Activated CD8-positive, alpha-beta T cell treated with anti-CD3 and anti-CD28 coated beads for 36 hours (primary cell): ENCODE measurements around the gene MRGPRG. TPM values are rescaled to one million over a fixed set of nuclear protein-coding genes. Genes with fewer than 3 reads are reported as not detected.

Source experiments
- ATAC-seq: fragments of 200-7000 bp; cut with Tn5 transposase; one replicate; pipeline ENCODE4 v1.10.0; 2021; ENCODE audit warnings: mild to moderate bottlenecking, moderate library complexity
- CTCF ChIA-PET: fragments of 350-600 bp; sonication (Branson Sonifier 250); formaldehyde crosslinking; loops from one replicate; lab custom pipeline; 2021; ENCODE audit warnings: antibody characterized with exemption; lab: Charles Lee
- POLR2A ChIA-PET: fragments of 350-600 bp; sonication (Branson Sonifier 250); formaldehyde crosslinking; loops from one replicate; lab custom pipeline; 2021; ENCODE audit warnings: antibody characterized with exemption; lab: Charles Lee
- DNase-seq: peaks from one replicate; pipeline ENCODE4 v3.0.0-alpha.2; 2020
- H3K27ac Mint-ChIP-seq: one replicate; pipeline ENCODE4 v1.8.0; 2021; ENCODE audit warnings: mild to moderate bottlenecking, mixed read lengths
- H3K27me3 Mint-ChIP-seq: one replicate; pipeline ENCODE4 v1.8.0; 2021; ENCODE audit warnings: mixed read lengths
- H3K36me3 Mint-ChIP-seq: one replicate; pipeline ENCODE4 v1.8.0; 2021; ENCODE audit warnings: low read depth, mixed read lengths
- H3K4me1 Mint-ChIP-seq: one replicate; pipeline ENCODE4 v1.8.0; 2021; ENCODE audit warnings: low read depth, mixed read lengths
- H3K4me3 Mint-ChIP-seq: one replicate; pipeline ENCODE4 v1.8.0; 2021; ENCODE audit warnings: mild to moderate bottlenecking, moderate library complexity, mixed read lengths
- H3K9me3 Mint-ChIP-seq: one replicate; pipeline ENCODE4 v1.8.0; 2021; ENCODE audit warnings: mixed read lengths
- intact Hi-C: fragments of 100-400 bp; cut with micrococcal nuclease; formaldehyde crosslinking; loops from one replicate; pipeline ENCODE4 v1.10.0; 2022
- total RNA-seq, 2 experiments: library from RNA; stranded (reverse); gene quantifications; one replicate each; pipeline ENCODE4 v1.2.3, GENCODE V29; 2021
- TF ChIP-seq, protein P1 (sequence below): fragments of 200-600 bp; IDR thresholded peaks from one replicate; pipeline ENCODE4 v1.8.0; 2022; ENCODE audit warnings: antibody characterized with exemption, mild to moderate bottlenecking

Gene MRGPRG
- total RNA-seq, 2 experiments from 2014 or later = not detected

DNA sequence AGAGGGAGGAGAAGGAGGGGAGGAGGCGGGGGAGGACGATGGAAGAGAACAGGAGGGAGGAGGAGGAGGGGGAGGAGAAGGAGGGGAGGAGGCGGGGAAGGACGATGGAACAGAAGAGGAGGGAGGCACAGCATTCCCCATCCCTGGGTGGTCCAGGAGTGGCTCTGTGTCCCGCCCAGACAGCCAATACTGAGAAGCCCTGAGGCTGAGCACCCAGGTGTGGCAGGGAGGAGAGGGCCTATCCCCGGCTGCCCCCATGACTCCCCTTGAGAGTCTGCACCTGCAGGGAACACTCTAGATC lies 12.9 kb upstream of the MRGPRG start:
- CTCF ChIA-PET = no interaction called here
- no peaks in the 10 kb centered on the region for H3K9me3 Mint-ChIP-seq
- DNase-seq = no peak
- no peaks in the 10 kb centered on the region for H3K36me3 Mint-ChIP-seq
- no peaks in the 10 kb centered on the region for H3K4me1 Mint-ChIP-seq
- H3K4me3 Mint-ChIP-seq = no peak overlapping the region
- no peak for ATAC-seq
- TF ChIP-seq, protein P1, sequence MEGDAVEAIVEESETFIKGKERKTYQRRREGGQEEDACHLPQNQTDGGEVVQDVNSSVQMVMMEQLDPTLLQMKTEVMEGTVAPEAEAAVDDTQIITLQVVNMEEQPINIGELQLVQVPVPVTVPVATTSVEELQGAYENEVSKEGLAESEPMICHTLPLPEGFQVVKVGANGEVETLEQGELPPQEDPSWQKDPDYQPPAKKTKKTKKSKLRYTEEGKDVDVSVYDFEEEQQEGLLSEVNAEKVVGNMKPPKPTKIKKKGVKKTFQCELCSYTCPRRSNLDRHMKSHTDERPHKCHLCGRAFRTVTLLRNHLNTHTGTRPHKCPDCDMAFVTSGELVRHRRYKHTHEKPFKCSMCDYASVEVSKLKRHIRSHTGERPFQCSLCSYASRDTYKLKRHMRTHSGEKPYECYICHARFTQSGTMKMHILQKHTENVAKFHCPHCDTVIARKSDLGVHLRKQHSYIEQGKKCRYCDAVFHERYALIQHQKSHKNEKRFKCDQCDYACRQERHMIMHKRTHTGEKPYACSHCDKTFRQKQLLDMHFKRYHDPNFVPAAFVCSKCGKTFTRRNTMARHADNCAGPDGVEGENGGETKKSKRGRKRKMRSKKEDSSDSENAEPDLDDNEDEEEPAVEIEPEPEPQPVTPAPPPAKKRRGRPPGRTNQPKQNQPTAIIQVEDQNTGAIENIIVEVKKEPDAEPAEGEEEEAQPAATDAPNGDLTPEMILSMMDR = no peak
- H3K27ac Mint-ChIP-seq = no peak overlapping the region
- H3K27me3 Mint-ChIP-seq = no peaks in the 10 kb centered on the region
- intact Hi-C loops = no loop called here
- POLR2A ChIA-PET = interaction anchor here (0.6 kb wide), 1 partner anchor 299 kb away, joined by 4 read pairs; no protein-coding TSS in a partner anchor

DNA sequence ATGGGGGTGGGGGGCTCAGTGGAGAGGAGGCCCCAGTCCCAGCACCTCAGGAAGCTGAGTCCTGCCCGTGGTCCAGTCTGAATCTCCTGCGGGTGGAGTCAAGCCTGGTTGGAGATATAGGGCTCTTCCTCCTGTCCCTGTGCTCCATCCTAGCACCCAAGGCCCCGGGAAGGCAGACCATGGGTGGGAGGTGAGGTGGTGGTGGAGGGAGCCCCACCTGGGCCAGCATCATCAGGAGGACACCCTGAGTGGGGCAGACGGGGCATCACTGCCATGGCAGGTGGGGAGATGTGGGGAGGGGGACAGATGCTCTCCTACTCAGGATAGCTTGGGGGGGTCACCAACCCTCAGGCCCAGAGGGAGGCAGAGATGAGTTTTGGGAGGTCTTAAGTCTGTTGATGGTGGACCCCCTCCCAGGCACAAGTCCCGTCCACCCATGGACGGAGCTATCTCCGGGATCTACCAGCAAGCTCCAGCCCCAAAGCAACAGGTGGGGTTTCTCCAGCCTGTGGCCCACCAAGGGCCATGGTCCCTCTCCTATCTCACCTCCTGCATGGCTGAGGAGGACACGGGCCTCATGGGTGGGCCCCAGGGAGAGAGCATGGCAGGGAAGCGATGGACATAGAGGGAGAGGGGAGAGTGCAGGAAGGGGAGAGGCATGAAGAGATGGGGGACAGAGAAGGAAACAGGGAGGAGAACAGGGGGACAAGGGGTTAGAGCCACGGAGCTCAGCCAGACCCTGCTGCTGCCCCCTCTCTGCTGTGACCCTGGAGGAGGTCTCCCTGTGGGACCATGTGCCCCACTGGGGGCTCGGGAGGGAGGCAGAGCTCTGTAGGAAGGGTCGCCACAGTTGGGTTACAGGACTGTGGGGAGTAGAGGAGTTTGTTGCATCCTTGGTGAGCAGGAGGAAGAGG lies 12.3 kb upstream of the MRGPRG start:
- TF ChIP-seq, protein P1 = no peak
- POLR2A ChIA-PET = interaction anchor here (0.6 kb wide), 1 partner anchor 298 kb away, joined by 4 read pairs; no protein-coding TSS in a partner anchor

DNA sequence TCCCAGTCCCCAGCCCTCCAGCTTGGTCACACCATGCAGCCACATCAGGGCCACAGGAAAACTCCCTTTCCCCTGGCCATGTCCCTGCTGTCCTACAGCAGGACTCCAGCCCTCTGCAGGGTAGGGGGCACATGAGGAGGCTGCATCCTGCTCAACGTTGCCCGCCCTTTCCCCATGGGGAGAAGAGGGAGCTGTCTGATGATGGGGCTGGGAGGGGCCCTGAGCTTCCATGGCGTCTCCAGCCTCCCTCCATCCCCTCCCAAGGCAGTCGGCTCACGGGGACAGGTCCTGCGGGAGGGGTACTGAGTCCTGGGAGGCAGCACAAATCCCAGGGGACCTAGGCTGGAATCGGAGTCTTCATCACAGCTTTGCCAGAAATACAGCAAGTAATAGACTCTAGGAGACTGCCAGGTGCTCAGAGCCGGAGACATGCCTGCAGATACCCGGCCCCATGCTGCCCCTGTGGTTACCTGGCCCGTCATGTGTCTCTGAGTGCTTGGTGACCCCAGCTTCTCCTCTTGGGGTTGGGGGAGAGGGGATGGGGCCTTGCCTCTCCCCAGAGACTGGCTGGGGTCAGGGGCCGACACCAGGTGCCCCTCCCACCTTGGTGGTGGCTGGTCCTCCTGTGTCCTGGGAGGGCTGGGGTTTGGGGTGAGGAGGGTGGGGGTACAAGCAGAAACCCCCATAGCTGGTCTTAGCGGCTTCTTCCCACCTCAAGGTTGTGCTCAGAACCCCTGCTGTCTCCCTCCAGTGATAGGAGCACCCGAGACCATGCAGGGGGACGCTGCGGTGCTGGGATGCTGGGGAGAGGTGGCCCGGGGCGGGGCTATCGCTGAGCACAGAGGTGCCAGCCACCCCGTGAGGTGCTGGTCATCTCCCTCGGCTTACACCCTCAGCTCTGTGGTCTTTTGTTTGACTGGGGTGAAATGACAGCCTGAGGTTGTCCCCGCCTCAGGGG lies 11.3 kb upstream of the MRGPRG start:
- POLR2A ChIA-PET = no interaction called here

More for the DNA sequence above, 12.3 kb upstream of the MRGPRG start:
- Mint-ChIP-seq H3K9me3 (no peaks in the 10 kb centered on the region), H3K4me1 (no peaks in the 10 kb centered on the region), H3K4me3 (no peak overlapping the region), H3K27ac (no peak overlapping the region), H3K36me3 (no peaks in the 10 kb centered on the region), H3K27me3 (no peaks in the 10 kb centered on the region)
- CTCF ChIA-PET = no interaction called here
- no peak for ATAC-seq
- DNase-seq = no peak
- intact Hi-C loops = no loop called here

DNA sequence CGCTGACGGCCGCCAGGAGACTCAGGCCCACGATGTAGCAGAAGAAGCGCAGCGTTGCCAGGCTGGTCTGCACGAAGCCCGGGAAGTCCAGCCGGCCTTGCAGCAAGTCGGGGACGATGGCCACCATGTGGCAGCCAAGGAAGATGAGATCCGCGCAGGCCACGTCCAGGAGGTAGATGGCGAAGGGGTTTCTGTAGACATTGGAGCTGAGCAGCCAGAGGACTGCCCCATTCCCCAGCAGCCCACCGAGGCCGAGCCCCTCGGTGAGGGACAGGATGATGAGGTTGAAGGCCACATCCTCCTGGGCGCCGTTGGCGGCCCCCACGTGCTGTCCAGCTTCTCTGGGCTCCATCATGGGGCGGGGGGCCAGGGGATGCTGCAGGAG lies 9.8 kb upstream of the MRGPRG start:
- no peaks in the 10 kb centered on the region for H3K36me3 Mint-ChIP-seq
- H3K27me3 Mint-ChIP-seq = no peaks in the 10 kb centered on the region
- H3K27ac Mint-ChIP-seq = no peak overlapping the region
- ChIA-PET POLR2A (no interaction called here), CTCF (no interaction called here)
- no peaks in the 10 kb centered on the region for H3K4me1 Mint-ChIP-seq
- H3K4me3 Mint-ChIP-seq = no peak overlapping the region
- intact Hi-C loops = no loop called here
- ATAC-seq (no peak), DNase-seq (no peak)
- no peaks in the 10 kb centered on the region for H3K9me3 Mint-ChIP-seq
- TF ChIP-seq, protein P1 = no peak

More for the DNA sequence above, 11.3 kb upstream of the MRGPRG start:
- CTCF ChIA-PET = no interaction called here
- no peaks in the 10 kb centered on the region for H3K27me3 Mint-ChIP-seq
- no peaks in the 10 kb centered on the region for H3K9me3 Mint-ChIP-seq
- no peaks in the 10 kb centered on the region for H3K36me3 Mint-ChIP-seq
- intact Hi-C loops = no loop called here
- DNase-seq = no peak
- H3K4me1 Mint-ChIP-seq = no peaks in the 10 kb centered on the region
- no peak overlapping the region for H3K27ac Mint-ChIP-seq
- TF ChIP-seq, protein P1 = no peak
- no peak for ATAC-seq
- H3K4me3 Mint-ChIP-seq = no peak overlapping the region
